Activated naive CD8-positive, alpha-beta T cell treated with anti-CD3 and anti-CD28 coated beads, Interleukin-2, amount 10 ng/mL, durations not matched to agents 7 days and 5 days (primary cell): Measurements from ENCODE around the gene SMO. TPM values are rescaled to one million over a fixed set of nuclear protein-coding genes. Genes with fewer than 3 reads are reported as not detected.
A peak's percentile ranks its signal among the peaks of the same experiment; 100 is the strongest.

Experiments
- ATAC-seq: fragments of 150-1000 bp; cut with Tn5 transposase; one replicate; pipeline ENCODE4 v1.10.0; 2021; ENCODE audit warnings: low read depth, moderate library complexity
- POLR2A ChIA-PET: fragments of 350-600 bp; sonication (Branson Sonifier 250); formaldehyde crosslinking; loops from one replicate; lab custom pipeline; 2021; ENCODE audit warnings: antibody characterized with exemption; lab: Charles Lee
- DNase-seq: peaks from one replicate; pipeline ENCODE4 v3.0.0; 2021
- H3K27ac Mint-ChIP-seq: one replicate; pipeline ENCODE4 v1.8.0; 2022; ENCODE audit warnings: mild to moderate bottlenecking, mixed read lengths
- H3K27me3 Mint-ChIP-seq: one replicate; pipeline ENCODE4 v1.8.0; 2022; ENCODE audit warnings: mild to moderate bottlenecking, moderate library complexity, mixed read lengths
- H3K36me3 Mint-ChIP-seq: one replicate; pipeline ENCODE4 v1.8.0; 2021; ENCODE audit warnings: mild to moderate bottlenecking, mixed read lengths
- H3K4me1 Mint-ChIP-seq: one replicate; pipeline ENCODE4 v1.8.0; 2021; ENCODE audit warnings: mixed read lengths
- H3K4me3 Mint-ChIP-seq: one replicate; pipeline ENCODE4 v1.8.0; 2022; ENCODE audit warnings: mild to moderate bottlenecking, moderate library complexity, mixed read lengths
- H3K9me3 Mint-ChIP-seq: one replicate; pipeline ENCODE4 v1.8.0; 2021; ENCODE audit warnings: mixed read lengths
- total RNA-seq, 2 experiments: library from RNA; stranded (reverse); gene quantifications; one replicate each; pipeline ENCODE4 v1.2.3, GENCODE V29; 2021

SMO gene
- under 1 TPM in 1 of 2 experiments, not detected in 1; 0.20 TPM for total RNA-seq

GRCh38 chr7:129188372-129188891 lies at the start of gene SMO:
Gene SMO (plus strand): TSS chr7:129188633. CDS start chr7:129189152, 519 bp downstream.
- ATAC-seq = peak; percentile 48
- H3K36me3 Mint-ChIP-seq = no peaks in the 10 kb centered on the region
- peak; percentile 51 for DNase-seq
- peak within 1 kb of the TSS; percentile 69 for H3K4me3 Mint-ChIP-seq
- no peak within 1 kb of the TSS for H3K27ac Mint-ChIP-seq
- peaks cover 11% of the 10 kb centered on the region for H3K4me1 Mint-ChIP-seq
- H3K9me3 Mint-ChIP-seq = no peaks in the 10 kb centered on the region
- peaks cover 62% of the 10 kb centered on the region for H3K27me3 Mint-ChIP-seq
- POLR2A ChIA-PET = no interaction called here

GRCh38 chr7:129143724-129144094 lies 44.7 kb upstream of the SMO start:
- POLR2A ChIA-PET = interaction anchor here (1.6 kb wide), 1 partner anchor 20 kb away, joined by 4 read pairs; no protein-coding TSS in a partner anchor
- H3K9me3 Mint-ChIP-seq = no peaks in the 10 kb centered on the region
- no peak overlapping the region for H3K27ac Mint-ChIP-seq
- H3K27me3 Mint-ChIP-seq = peaks cover 16% of the 10 kb centered on the region
- H3K4me3 Mint-ChIP-seq = peak overlapping the region; percentile 93
- peaks cover 21% of the 10 kb centered on the region for H3K4me1 Mint-ChIP-seq
- DNase-seq (no peak), ATAC-seq (no peak)
- H3K36me3 Mint-ChIP-seq = no peaks in the 10 kb centered on the region

GRCh38 chr7:129144095-129144833 lies 44.2 kb upstream of the SMO start, which contains the start of gene TSPAN33:
Gene TSPAN33 (plus strand): TSS chr7:129144707. CDS start chr7:129144981, 274 bp downstream.
- peaks cover 21% of the 10 kb centered on the region for H3K4me1 Mint-ChIP-seq
- H3K4me3 Mint-ChIP-seq = peak within 1 kb of the TSS; percentile 93
- POLR2A ChIA-PET = interaction anchor here (1.6 kb wide), 1 partner anchor 19 kb away, joined by 4 read pairs; no protein-coding TSS in a partner anchor
- H3K36me3 Mint-ChIP-seq = no peaks in the 10 kb centered on the region
- no peaks in the 10 kb centered on the region for H3K9me3 Mint-ChIP-seq
- DNase-seq (peak; percentile 78), ATAC-seq (peak; percentile 94)
- peaks cover 16% of the 10 kb centered on the region for H3K27me3 Mint-ChIP-seq
- peak within 1 kb of the TSS; percentile 46 for H3K27ac Mint-ChIP-seq

- H3K27ac Mint-ChIP-seq = peak overlapping the region; percentile 28
- no peaks in the 10 kb centered on the region for H3K9me3 Mint-ChIP-seq
- no peaks in the 10 kb centered on the region for H3K36me3 Mint-ChIP-seq
- H3K4me1 Mint-ChIP-seq = peaks cover 21% of the 10 kb centered on the region
- H3K4me3 Mint-ChIP-seq = peak overlapping the region; percentile 90
- DNase-seq = peak; percentile 60
- peaks cover 14% of the 10 kb centered on the region for H3K27me3 Mint-ChIP-seq
- POLR2A ChIA-PET = interaction anchor here (1.6 kb wide), 1 partner anchor 18 kb away, joined by 4 read pairs; no protein-coding TSS in a partner anchor
- peak; percentile 65 for ATAC-seq
Observed at GRCh38 chr7:129144834-129145668, 43.4 kb upstream of the SMO start.

GRCh38 chr7:129146237-129146979 lies 42.0 kb upstream of the SMO start:
- Mint-ChIP-seq H3K36me3 (no peaks in the 10 kb centered on the region), H3K4me3 (peak overlapping the region; percentile 90), H3K9me3 (no peaks in the 10 kb centered on the region), H3K27ac (no peak overlapping the region), H3K4me1 (peaks cover 21% of the 10 kb centered on the region), H3K27me3 (peaks cover 14% of the 10 kb centered on the region)
- no peak for DNase-seq
- POLR2A ChIA-PET = no interaction called here
- no peak for ATAC-seq

- H3K36me3 Mint-ChIP-seq = peaks cover 1% of the 10 kb centered on the region
- no peak overlapping the region for H3K4me3 Mint-ChIP-seq
- DNase-seq (no peak), ATAC-seq (no peak)
- no peak overlapping the region for H3K27ac Mint-ChIP-seq
- H3K9me3 Mint-ChIP-seq = no peaks in the 10 kb centered on the region
- POLR2A ChIA-PET = no interaction called here
- H3K4me1 Mint-ChIP-seq = peaks cover 21% of the 10 kb centered on the region
- peaks cover 9% of the 10 kb centered on the region for H3K27me3 Mint-ChIP-seq
Observed at GRCh38 chr7:129147731-129148130, 40.7 kb upstream of the SMO start.

- POLR2A ChIA-PET = no interaction called here
- DNase-seq = no peak
- H3K27ac Mint-ChIP-seq = no peak overlapping the region
- peaks cover 14% of the 10 kb centered on the region for H3K4me1 Mint-ChIP-seq
- peaks cover 1% of the 10 kb centered on the region for H3K36me3 Mint-ChIP-seq
- H3K4me3 Mint-ChIP-seq = no peak overlapping the region
- ATAC-seq = no peak
- no peaks in the 10 kb centered on the region for H3K27me3 Mint-ChIP-seq
- no peaks in the 10 kb centered on the region for H3K9me3 Mint-ChIP-seq
Observed at GRCh38 chr7:129149511-129149910, 38.9 kb upstream of the SMO start.

GRCh38 chr7:129150199-129150996 lies 38.0 kb upstream of the SMO start:
- ATAC-seq = no peak

GRCh38 chr7:129157651-129158050 lies 30.8 kb upstream of the SMO start:
- peaks cover 3% of the 10 kb centered on the region for H3K4me1 Mint-ChIP-seq
- H3K27me3 Mint-ChIP-seq = peaks cover 2% of the 10 kb centered on the region
- no peak overlapping the region for H3K27ac Mint-ChIP-seq
- ATAC-seq = no peak
- POLR2A ChIA-PET = no interaction called here
- no peak overlapping the region for H3K4me3 Mint-ChIP-seq
- no peak for DNase-seq
- H3K36me3 Mint-ChIP-seq = no peaks in the 10 kb centered on the region
- H3K9me3 Mint-ChIP-seq = no peaks in the 10 kb centered on the region

More at GRCh38 chr7:129150199-129150996, 38.0 kb upstream of the SMO start:
- Mint-ChIP-seq H3K27me3 (no peaks in the 10 kb centered on the region), H3K36me3 (peaks cover 1% of the 10 kb centered on the region), H3K4me1 (peaks cover 11% of the 10 kb centered on the region), H3K27ac (no peak overlapping the region), H3K4me3 (no peak overlapping the region), H3K9me3 (no peaks in the 10 kb centered on the region)
- POLR2A ChIA-PET = no interaction called here
- DNase-seq = no peak

- peaks cover 2% of the 10 kb centered on the region for H3K27me3 Mint-ChIP-seq
- no peak overlapping the region for H3K27ac Mint-ChIP-seq
- H3K4me1 Mint-ChIP-seq = no peaks in the 10 kb centered on the region
- no peak overlapping the region for H3K4me3 Mint-ChIP-seq
- no peaks in the 10 kb centered on the region for H3K9me3 Mint-ChIP-seq
- POLR2A ChIA-PET = no interaction called here
- no peaks in the 10 kb centered on the region for H3K36me3 Mint-ChIP-seq
- no peak for DNase-seq
- no peak for ATAC-seq
Observed at GRCh38 chr7:129159539-129159938, 28.9 kb upstream of the SMO start.

GRCh38 chr7:129160161-129160905 lies 28.1 kb upstream of the SMO start:
- H3K4me3 Mint-ChIP-seq = no peak overlapping the region
- H3K4me1 Mint-ChIP-seq = no peaks in the 10 kb centered on the region
- no peak overlapping the region for H3K27ac Mint-ChIP-seq
- ATAC-seq (no peak), DNase-seq (no peak)
- H3K36me3 Mint-ChIP-seq = no peaks in the 10 kb centered on the region
- no peaks in the 10 kb centered on the region for H3K9me3 Mint-ChIP-seq
- H3K27me3 Mint-ChIP-seq = peaks cover 2% of the 10 kb centered on the region
- POLR2A ChIA-PET = no interaction called here
